Uterus (tissue), 4 donors: ENCODE results near the gene CD247. TPM values are rescaled to one million over a fixed set of nuclear protein-coding genes. Genes with fewer than 3 reads are reported as not detected.

Source experiments
- DNase-seq, 2 donors: peaks; one replicate each; pipeline ENCODE4 v3.0.0-alpha.2; 2019 to 2020
- H3K27ac ChIP-seq, 2 donors: fragments of 200-600 bp; sonication (generic); 1 replicate in 1 of 2; 2 replicates in 1 of 2; pipeline ENCODE4 v1.5.1; 2016 to 2018
- H3K27me3 ChIP-seq, 2 donors: fragments of 200-600 bp; sonication (generic); one replicate each; pipeline ENCODE4 v1.5.1; 2018 to 2019; ENCODE audit warnings: control low read depth in 1 of 2
- H3K36me3 ChIP-seq, 2 donors: fragments of 200-600 bp; sonication (generic); one replicate each; pipeline ENCODE4 v1.5.1; 2019; ENCODE audit warnings: control low read depth in 1 of 2
- H3K4me1 ChIP-seq, 2 donors: fragments of 200-600 bp; sonication (generic); one replicate each; pipeline ENCODE4 v1.5.1; 2018 to 2019; ENCODE audit warnings: control low read depth in 1 of 2
- H3K4me3 ChIP-seq, 2 donors: fragments of 200-600 bp; sonication (generic); 1 replicate in 1 of 2; 2 replicates in 1 of 2; pipeline ENCODE4 v1.5.1; 2018 to 2019; ENCODE audit warnings: mild to moderate bottlenecking in 1 of 2
- H3K9me3 ChIP-seq, 2 donors: fragments of 200-600 bp; sonication (generic); one replicate each; pipeline ENCODE4 v1.5.1; 2019; ENCODE audit warnings: control low read depth in 1 of 2
- CTCF ChIP-seq, 4 experiments: fragments of 200-600 bp in 2 of 4; fragments of 450-650 bp in 2 of 4; sonication (generic) in 2 of 4; IDR thresholded peaks; one replicate each; pipeline ENCODE4 v1.5.1; 2016 to 2019; ENCODE audit warnings: antibody characterized with exemption in 4 of 4, mild to moderate bottlenecking in 2 of 4, moderate library complexity in 1 of 4
- POLR2A ChIP-seq, 2 donors: fragments of 450-650 bp; IDR thresholded peaks; one replicate each; pipeline ENCODE4 v1.6.1; 2016; ENCODE audit warnings: antibody characterized with exemption in 2 of 2, mild to moderate bottlenecking in 1 of 2, moderate library complexity in 1 of 2
- intact Hi-C: fragments of 100-400 bp; cut with DNase I; formaldehyde crosslinking; loops from one replicate; pipeline ENCODE4 v1.15.1; 2023; ENCODE audit warnings: low total_unique reads
- total RNA-seq, 4 donors: library from RNA; depleted of rRNA in 3 of 4; stranded (reverse); fragments of >200 nt in 3 of 4; gene quantifications; one replicate each; pipeline versions ENCODE4 v1.1.0 to v1.2.4, GENCODE V29; 2014 to 2023
- donor health status: DM: yes; HTN: yes; CAD: no.

CD247 gene
- total RNA-seq, 4 donors from 2014 or later: 1.6 to 3.3 TPM; not detected in 2

- H3K27me3 ChIP-seq: no peaks in the 10 kb centered on the region
- TF ChIP-seq POLR2A (IDR thresholded peaks at IDR 0.05) (no peak), CTCF (IDR thresholded peaks at IDR 0.05) (no peak)
- H3K4me3 ChIP-seq: no peak overlapping the region
- intact Hi-C loops: no loop called here
- H3K4me1 ChIP-seq: no peaks in the 10 kb centered on the region
- H3K27ac ChIP-seq: no peak overlapping the region
- H3K36me3 ChIP-seq: no peaks in the 10 kb centered on the region
- no peaks in the 10 kb centered on the region for H3K9me3 ChIP-seq
- DNase-seq: no peak
Measured at GRCh38 chr1:167479331-167479979, 38.9 kb downstream of the CD247 start.

GRCh38 chr1:167477986-167478385, 40.3 kb downstream of the CD247 start:
- no peak for TF ChIP-seq CTCF (IDR thresholded peaks at IDR 0.05)
- no peak for TF ChIP-seq POLR2A (IDR thresholded peaks at IDR 0.05)
- DNase-seq: no peak

GRCh38 chr1:167476061-167476460, 42.3 kb downstream of the CD247 start:
- Histone ChIP-seq H3K4me1 (no peaks in the 10 kb centered on the region), H3K36me3 (no peaks in the 10 kb centered on the region)
- TF ChIP-seq CTCF (IDR thresholded peaks at IDR 0.05) (no peak), POLR2A (IDR thresholded peaks at IDR 0.05) (no peak)

More at GRCh38 chr1:167477986-167478385, 40.3 kb downstream of the CD247 start:
- no peaks in the 10 kb centered on the region for H3K4me1 ChIP-seq
- intact Hi-C loops: no loop called here
- no peaks in the 10 kb centered on the region for H3K36me3 ChIP-seq
- no peaks in the 10 kb centered on the region for H3K9me3 ChIP-seq
- H3K27ac ChIP-seq: no peak overlapping the region
- H3K4me3 ChIP-seq: no peak overlapping the region
- H3K27me3 ChIP-seq: no peaks in the 10 kb centered on the region

GRCh38 chr1:167474191-167474641, 44.1 kb downstream of the CD247 start:
- no peak for DNase-seq
- Histone ChIP-seq H3K4me1 (no peaks in the 10 kb centered on the region), H3K27ac (no peak overlapping the region), H3K36me3 (no peaks in the 10 kb centered on the region), H3K4me3 (no peak overlapping the region), H3K27me3 (no peaks in the 10 kb centered on the region), H3K9me3 (no peaks in the 10 kb centered on the region)
- intact Hi-C loops: no loop called here
- no peak for TF ChIP-seq CTCF (IDR thresholded peaks at IDR 0.05)
- no peak for TF ChIP-seq POLR2A (IDR thresholded peaks at IDR 0.05)

More at GRCh38 chr1:167476061-167476460, 42.3 kb downstream of the CD247 start:
- DNase-seq: no peak
- Histone ChIP-seq H3K27me3 (no peaks in the 10 kb centered on the region), H3K4me3 (no peak overlapping the region), H3K9me3 (no peaks in the 10 kb centered on the region), H3K27ac (no peak overlapping the region)
- intact Hi-C loops: no loop called here

GRCh38 chr1:167473761-167474160, 44.6 kb downstream of the CD247 start:
- Histone ChIP-seq H3K27me3 (no peaks in the 10 kb centered on the region), H3K9me3 (no peaks in the 10 kb centered on the region), H3K4me1 (no peaks in the 10 kb centered on the region), H3K27ac (no peak overlapping the region), H3K4me3 (no peak overlapping the region), H3K36me3 (no peaks in the 10 kb centered on the region)
- intact Hi-C loops: no loop called here
- DNase-seq: no peak
- no peak for TF ChIP-seq CTCF (IDR thresholded peaks at IDR 0.05)
- no peak for TF ChIP-seq POLR2A (IDR thresholded peaks at IDR 0.05)
